SK-N-SH (cell line): ENCODE data around the gene TOR4A. TPM values are rescaled to one million over a fixed set of nuclear protein-coding genes. Genes with fewer than 3 reads are reported as not detected.

Experiments
- CTCF ChIA-PET: fragments of 300-600, 350-600 bp; formaldehyde crosslinking; extraction: SDS; loops from one replicate; lab custom pipeline; 2021; lab: Yijun Ruan, JAX
- POLR2A ChIA-PET: fragments of 350-600 bp; sonication (Branson Sonifier 250); formaldehyde crosslinking; extraction: SDS; loops from one replicate; lab custom pipeline; 2020; ENCODE audit warnings: antibody characterized with exemption, inconsistent platforms; lab: Yijun Ruan, JAX
- DNase-seq: peaks from one replicate; pipeline ENCODE4 v3.0.0; 2012
- H2AFZ ChIP-seq: fragments of 200-600 bp; sonication (generic); 2 replicates; pipeline ENCODE4 v1.8.1; 2016; ENCODE audit warnings: antibody characterized with exemption, mild to moderate bottlenecking, low read depth
- H3F3A ChIP-seq: fragments of 200-600 bp; sonication (generic); replicated peaks from 2 replicates; pipeline ENCODE3; 2016; ENCODE audit warnings: antibody characterized with exemption, mild to moderate bottlenecking; ENCODE audit not compliant: insufficient read depth
- H3K27ac ChIP-seq, 2 experiments: fragments of 200-500 bp in 1 of 2; fragments of 200-600 bp in 1 of 2; sonication (Bioruptor generic) in 1 of 2; sonication (generic), shearing (Covaris generic) in 1 of 2; 2 replicates each; pipeline versions ENCODE4 v1.5.1 to v1.6.1; 2014 to 2016; ENCODE audit warnings: low read depth in 2 of 2, inconsistent platforms in 1 of 2, low read length in 1 of 2, mild to moderate bottlenecking in 1 of 2, mixed read lengths in 1 of 2
- H3K27me3 ChIP-seq: fragments of 200-600 bp; sonication (generic), shearing (Covaris generic); 2 replicates; pipeline ENCODE4 v1.6.1; 2016; ENCODE audit warnings: mixed run types; ENCODE audit not compliant: insufficient read depth
- H3K36me3 ChIP-seq, 2 experiments: fragments of 200-500 bp in 1 of 2; fragments of 200-600 bp in 1 of 2; sonication (Bioruptor generic) in 1 of 2; sonication (generic) in 1 of 2; replicated peaks in 1 of 2; 2 replicates each; pipeline versions ENCODE3 to v1.5.1; 2014 to 2016; ENCODE audit warnings: low read length in 1 of 2, mild to moderate bottlenecking in 1 of 2; ENCODE audit not compliant: insufficient read depth in 2 of 2, control insufficient read depth in 1 of 2
- H3K4me1 ChIP-seq, 2 experiments: fragments of 200-500 bp in 1 of 2; fragments of 200-600 bp in 1 of 2; sonication (Bioruptor generic) in 1 of 2; sonication (generic), shearing (Covaris generic) in 1 of 2; 2 replicates each; pipeline versions ENCODE4 v1.5.1 to v1.6.1; 2014 to 2016; ENCODE audit warnings: low read depth in 1 of 2, low read length in 1 of 2, mixed run types in 1 of 2; ENCODE audit not compliant: insufficient read depth in 2 of 2, control insufficient read depth in 1 of 2
- H3K4me2 ChIP-seq: fragments of 200-600 bp; sonication (generic), shearing (Covaris generic); 2 replicates; pipeline ENCODE4 v1.6.1; 2017; ENCODE audit warnings: mixed run types
- H3K4me3 ChIP-seq, 2 experiments: fragments of 200-500 bp in 1 of 2; fragments of 200-600 bp in 1 of 2; sonication (Bioruptor generic) in 1 of 2; sonication (generic), shearing (Covaris generic) in 1 of 2; 2 replicates each; pipeline versions ENCODE4 v1.5.1 to v1.8.1; 2014 to 2016; ENCODE audit warnings: low read depth in 2 of 2, inconsistent platforms in 1 of 2, low read length in 1 of 2, mild to moderate bottlenecking in 1 of 2, mixed read lengths in 1 of 2, moderate library complexity in 1 of 2
- H3K79me2 ChIP-seq: fragments of 200-600 bp; sonication (generic); 2 replicates; pipeline ENCODE4 v1.8.1; 2017; ENCODE audit warnings: mild to moderate bottlenecking; ENCODE audit not compliant: insufficient read depth
- H3K9ac ChIP-seq: fragments of 200-600 bp; sonication (generic); 2 replicates; pipeline ENCODE4 v1.6.1; 2017; ENCODE audit warnings: mixed run types
- H3K9me2 ChIP-seq: fragments of 200-600 bp; sonication (generic); 2 replicates; pipeline ENCODE4 v1.6.1; 2017; ENCODE audit warnings: mixed run types
- H3K9me3 ChIP-seq: fragments of 200-600 bp; sonication (generic); 2 replicates; pipeline ENCODE4 v1.6.1; 2017; ENCODE audit warnings: mixed run types, mild to moderate bottlenecking, moderate library complexity
- H4K20me1 ChIP-seq: fragments of 200-600 bp; sonication (generic); 2 replicates; pipeline ENCODE4 v1.6.1; 2017; ENCODE audit warnings: mild to moderate bottlenecking, mixed run types; ENCODE audit not compliant: insufficient read depth
- CHD2 ChIP-seq: fragments of 150-350 bp; IDR thresholded peaks from 2 replicates; pipeline ENCODE4 v1.6.1; 2018; ENCODE audit warnings: low read length; ENCODE audit not compliant: partially characterized antibody
- FOXJ3 ChIP-seq: sonication (generic); formaldehyde crosslinking; IDR thresholded peaks from 2 replicates; pipeline ENCODE4 v1.5.1; 2020; ENCODE audit warnings: mild to moderate bottlenecking, missing genetic modification reagents
- FOXM1 ChIP-seq: IDR thresholded peaks from 2 replicates; pipeline ENCODE4 v1.4.0; 2012; ENCODE audit warnings: low read depth, mild to moderate bottlenecking
- IRF3 ChIP-seq: fragments of 150-350 bp; IDR thresholded peaks from 2 replicates; pipeline ENCODE4 v1.6.1; 2016; ENCODE audit warnings: mild to moderate bottlenecking, low read depth, low read length
- MAX ChIP-seq: IDR thresholded peaks from 2 replicates; pipeline ENCODE4 v1.4.0; 2012; ENCODE audit warnings: low read depth
- MEF2A ChIP-seq: IDR thresholded peaks from 2 replicates; pipeline ENCODE4 v1.4.0; 2012; ENCODE audit warnings: low read depth, borderline replicate concordance
- MXI1 ChIP-seq: IDR thresholded peaks from 2 replicates; pipeline ENCODE4 v1.6.1; 2012; ENCODE audit warnings: mild to moderate bottlenecking, low read depth, low read length, improper control_type of control experiment
- NFIC ChIP-seq: IDR thresholded peaks from 2 replicates; pipeline ENCODE4 v1.4.0; 2012; ENCODE audit warnings: borderline replicate concordance
- PBX3 ChIP-seq: IDR thresholded peaks from 2 replicates; pipeline ENCODE4; 2012
- POLR2AphosphoS5 ChIP-seq: IDR thresholded peaks from 2 replicates; pipeline ENCODE4 v1.6.1; 2012; ENCODE audit warnings: low read depth, low read length
- RCOR1 ChIP-seq: fragments of 150-350 bp; IDR thresholded peaks from 2 replicates; pipeline ENCODE4 v1.6.1; 2017; ENCODE audit warnings: antibody characterized with exemption, low read length
- SMC3 ChIP-seq: IDR thresholded peaks from 2 replicates; pipeline ENCODE4 v1.6.1; 2012; ENCODE audit warnings: low read depth, low read length, improper control_type of control experiment
- TEAD4 ChIP-seq: IDR thresholded peaks from 2 replicates; pipeline ENCODE4 v1.4.0; 2012; ENCODE audit warnings: mild to moderate bottlenecking, borderline replicate concordance; ENCODE audit not compliant: insufficient read depth
- USF2 ChIP-seq: fragments of 150-350 bp; IDR thresholded peaks from 2 replicates; pipeline ENCODE4 v1.6.1; 2017; ENCODE audit warnings: antibody characterized with exemption, low read length, low read depth, borderline replicate concordance
- WGBS: methylation state at CpG from one replicate; pipeline ENCODE4 v1.1.6; 2017; ENCODE audit warnings: low lambda C conversion rate; 5-methylcytosine and 5-hydroxymethylcytosine counted together
- polyA plus RNA-seq, 3 experiments: library from polyadenylated mRNA; depleted of rRNA; stranded (reverse); fragments of >200 nt; gene quantifications; 2 replicates each; pipeline ENCODE4 v1.2.3, GENCODE V29; 2012

The TOR4A gene
- polyA plus RNA-seq, 1 of the 3 experiments (the other 2 are of a cell fraction), result 0.81 TPM

GRCh38 chr9:137251490-137252268 lies 25.8 kb upstream of the TOR4A start:
- H3K79me2 ChIP-seq, result peaks cover 15% of the 10 kb centered on the region
- ChIA-PET CTCF (interaction anchor here (1.1 to 8.2 kb wide), 4 partner anchors 12 to 222 kb away, joined by 3 to 38 read pairs (median 6); partner anchors contain the start of gene NRARP), POLR2A (interaction anchor here (1.9 kb wide), 1 partner anchor 11 kb away, joined by 11 read pairs; the partner anchor contains the start of gene TUBB4B)
- no peak overlapping the region for H3K27ac ChIP-seq
- peaks cover 0 to 2% of the 10 kb centered on the region in 2 experiments for H3K36me3 ChIP-seq
- no peaks in the 10 kb centered on the region for H3K9me2 ChIP-seq
- H3K27me3 ChIP-seq, result no peaks in the 10 kb centered on the region
- H3K4me3 ChIP-seq, result no peak overlapping the region
- H3F3A ChIP-seq, result no peaks in the 10 kb centered on the region
- H3K4me1 ChIP-seq, result peaks cover 0 to 23% of the 10 kb centered on the region in 2 experiments; a peak in 1 of 4 replicates
- TF ChIP-seq FOXJ3 (CRISPR knock-in tag), result no peak
- no peak for TF ChIP-seq MXI1
- TF ChIP-seq POLR2AphosphoS5, result no peak
- no peak for TF ChIP-seq NFIC
- TF ChIP-seq MEF2A, result no peak
- no peak for TF ChIP-seq CHD2
- TF ChIP-seq RCOR1, result no peak
- no peak for TF ChIP-seq MAX
- TF ChIP-seq IRF3, result no peak
- no peak for TF ChIP-seq TEAD4
- TF ChIP-seq FOXM1, result no peak
- TF ChIP-seq SMC3, result no peak
- no peak for TF ChIP-seq PBX3
- no peak for TF ChIP-seq USF2
- H3K9me3 ChIP-seq, result no peaks in the 10 kb centered on the region
- peaks cover 9% of the 10 kb centered on the region; the same call in 1 of the 2 replicates for H4K20me1 ChIP-seq
- DNase-seq, result no peak
- H3K9ac ChIP-seq, result no peak overlapping the region
- H3K4me2 ChIP-seq, result no peak overlapping the region
- no peak overlapping the region for H2AFZ ChIP-seq
- 90% methylated on average over 9 of the region's 22 CpGs for WGBS
